ENCODE data around the gene GRIK4. TPM values are rescaled to one million over a fixed set of nuclear protein-coding genes. Genes with fewer than 3 reads are reported as not detected.

GRIK4 gene
- total and polyA plus RNA-seq, 2 of the 4 experiments (the other 2 are of a cell fraction) = 0.18 to 0.38 TPM

GRCh38 chr11:120914601-120915000 lies 403.1 kb downstream of the GRIK4 start:
- Histone ChIP-seq H3K4me2 (ENCODE audit: low read depth, low read length) (no peak overlapping the region), H3K27me3 (ENCODE audit: control insufficient read depth, insufficient read depth, low read length) (peaks cover 16% of the 10 kb centered on the region), H4K20me1 (ENCODE audit: insufficient read depth, low read length) (no peaks in the 10 kb centered on the region), H2BK5ac (ENCODE audit: low read depth, low read length, poor library complexity, severe bottlenecking) (no peak overlapping the region), H3K9me1 (ENCODE audit: insufficient read depth, low read length) (no peaks in the 10 kb centered on the region), H3K23ac (ENCODE audit: low read depth, low read length) (no peak overlapping the region), H3K9me3 (ENCODE audit: control insufficient read depth, insufficient read depth, low read length) (no peaks in the 10 kb centered on the region), H3K36me3 (ENCODE audit: control insufficient read depth, insufficient read depth, low read length) (no peaks in the 10 kb centered on the region), H3K56ac (ENCODE audit: extremely low read depth, insufficient read depth, low read length) (no peak overlapping the region), H3K4me1 (ENCODE audit: control insufficient read depth, insufficient read depth, low read length) (no peaks in the 10 kb centered on the region), H3K79me1 (ENCODE audit: low read depth in 1 of 2, low read length in 2 of 2) (no peaks in the 10 kb centered on the region), H4K8ac (ENCODE audit: low read depth in 2 of 2, low read length in 2 of 2) (no peak overlapping the region), H2AFZ (replicated peaks; ENCODE audit: low read length, poor library complexity) (no peak overlapping the region), H3K14ac (replicated peaks; ENCODE audit: low read depth, low read length) (no peak overlapping the region), H3K27ac (ENCODE audit: insufficient read depth, low read length) (no peak overlapping the region), H2BK20ac (ENCODE audit: low read depth, low read length) (no peak overlapping the region), H3K9ac (ENCODE audit: low read depth, low read length) (no peak overlapping the region), H3K18ac (ENCODE audit: low read depth, low read length) (no peak overlapping the region), H2BK15ac (ENCODE audit: low read depth, low read length) (no peak overlapping the region), H3K4me3 (ENCODE audit: insufficient read depth, low read depth, low read length) (no peak overlapping the region), H2BK120ac (ENCODE audit: low read depth, low read length) (no peak overlapping the region), H3K4ac (ENCODE audit: low read depth, low read length) (no peak overlapping the region), H4K5ac (ENCODE audit: low read depth, low read length) (no peak overlapping the region), H4K91ac (ENCODE audit: insufficient read depth, low read depth, low read length) (no peak overlapping the region), H2AK9ac (replicated peaks; ENCODE audit: low read depth, low read length, poor library complexity) (peak overlapping the region; percentile 25), H2AK5ac (ENCODE audit: low read depth, low read length) (no peak overlapping the region)
- intact Hi-C loops (cut with micrococcal nuclease) (no loop called here), in situ Hi-C loops (cut with MboI; ENCODE audit: low sequenced_read_pairs) (no loop called here), dilution Hi-C loops (cut with HindIII; ENCODE audit: low sequenced_read_pairs, unreplicated experiment) (no loop called here)
- DNase-seq = no peak
- WGBS, 2 experiments (ENCODE audit: extremely low coverage in 2 of 2, insufficient read length in 1 of 2) = 43% methylated on average over 4 of the region's 4 CpGs; no CpG with 5 or more reads in 1 of the 2 experiments
- TF ChIP-seq MAFK (IDR thresholded peaks at IDR 0.05; ENCODE audit: low read depth, low read length) (no peak), ELK1 (IDR thresholded peaks at IDR 0.05; ENCODE audit: borderline replicate concordance, low read depth, low read length) (no peak), BHLHE40 (IDR thresholded peaks at IDR 0.05; ENCODE audit: low read depth, low read length) (no peak), NFE2L2 (IDR thresholded peaks at IDR 0.05; ENCODE audit: low read depth, low read length) (no peak), CTCF (conservative IDR thresholded peaks at IDR 0.05; ENCODE audit: low read depth, low read length) (no peak), MAZ (IDR thresholded peaks at IDR 0.05; ENCODE audit: borderline replicate concordance, low read depth, low read length) (no peak), RCOR1 (IDR thresholded peaks at IDR 0.05; ENCODE audit: insufficient replicate concordance, low read length) (no peak), FOS (IDR thresholded peaks at IDR 0.05; ENCODE audit: low read depth, low read length) (no peak), RAD21 (IDR thresholded peaks at IDR 0.05; ENCODE audit: low read length) (no peak)
- CTCF ChIA-PET = interaction anchor here (1.3 kb wide), 1 partner anchor 14 kb away, joined by 4 read pairs; no protein-coding TSS in a partner anchor
- no peak for ATAC-seq (ENCODE audit: low read depth)
- POLR2A ChIA-PET (ENCODE audit: unreplicated experiment) = no interaction called here
- BruUV-seq (replicated peaks) = no TSS peak
